Activated T-cell treated with anti-CD3 and anti-CD28 coated beads, Interleukin-2, amount 50 U/mL, for 24 hours (primary cell): ENCODE measurements around the gene EML2.

Source experiments
- DNase-seq: peaks from one replicate; pipeline ENCODE4 v3.0.0-alpha.2; 2020
- H3K27ac Mint-ChIP-seq: 2 replicates; pipeline ENCODE4 v1.8.0; 2020; ENCODE audit warnings: mild to moderate bottlenecking, mixed read lengths
- H3K27me3 Mint-ChIP-seq: 2 replicates; pipeline ENCODE4 v1.8.0; 2020; ENCODE audit warnings: mixed read lengths
- H3K36me3 Mint-ChIP-seq: 2 replicates; pipeline ENCODE4 v1.8.0; 2020; ENCODE audit warnings: low read depth, mixed read lengths
- H3K4me1 Mint-ChIP-seq: 2 replicates; pipeline ENCODE4 v1.8.0; 2020; ENCODE audit warnings: low read depth, mixed read lengths
- H3K4me3 Mint-ChIP-seq: 2 replicates; pipeline ENCODE4 v1.8.0; 2020; ENCODE audit warnings: mild to moderate bottlenecking, moderate library complexity, mixed read lengths
- H3K9me3 Mint-ChIP-seq: 2 replicates; pipeline ENCODE4 v1.8.0; 2020; ENCODE audit warnings: mixed read lengths

EML2 gene

GRCh38 chr19:45613926-45614725 is 25.1 kb downstream of the EML2 start:
- Mint-ChIP-seq H3K27me3 (no peaks in the 10 kb centered on the region), H3K4me3 (peak overlapping the region; percentile 65), H3K27ac (peak overlapping the region; percentile 97), H3K36me3 (peaks cover 92% of the 10 kb centered on the region), H3K4me1 (peaks cover 27% of the 10 kb centered on the region), H3K9me3 (peaks cover 1% of the 10 kb centered on the region)
- peak; percentile 56 for DNase-seq

DNA sequence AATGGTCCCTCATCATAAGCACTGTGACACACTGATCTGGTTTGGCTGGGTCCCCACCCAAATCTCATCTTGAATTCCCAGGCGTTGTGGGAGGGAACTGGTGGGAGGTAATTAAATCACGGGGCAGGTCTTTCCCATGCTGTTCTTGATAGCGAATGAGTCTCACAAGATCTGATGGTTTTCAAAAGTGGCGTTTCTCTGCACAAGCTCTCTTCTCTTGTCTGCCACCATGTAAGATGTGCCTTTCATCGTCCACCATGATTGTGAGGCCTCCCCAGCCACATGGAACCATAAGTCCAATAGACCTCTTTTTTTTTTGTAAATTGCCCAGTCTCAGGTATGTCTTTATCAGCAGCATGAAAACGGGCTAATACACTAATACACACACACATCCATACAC is 30.2 kb downstream of the EML2 start:
- Mint-ChIP-seq H3K4me1 (peaks cover 20% of the 10 kb centered on the region), H3K4me3 (no peak overlapping the region), H3K27me3 (no peaks in the 10 kb centered on the region), H3K36me3 (peaks cover 61% of the 10 kb centered on the region), H3K9me3 (peaks cover 5% of the 10 kb centered on the region), H3K27ac (no peak overlapping the region)
- no peak for DNase-seq

DNA sequence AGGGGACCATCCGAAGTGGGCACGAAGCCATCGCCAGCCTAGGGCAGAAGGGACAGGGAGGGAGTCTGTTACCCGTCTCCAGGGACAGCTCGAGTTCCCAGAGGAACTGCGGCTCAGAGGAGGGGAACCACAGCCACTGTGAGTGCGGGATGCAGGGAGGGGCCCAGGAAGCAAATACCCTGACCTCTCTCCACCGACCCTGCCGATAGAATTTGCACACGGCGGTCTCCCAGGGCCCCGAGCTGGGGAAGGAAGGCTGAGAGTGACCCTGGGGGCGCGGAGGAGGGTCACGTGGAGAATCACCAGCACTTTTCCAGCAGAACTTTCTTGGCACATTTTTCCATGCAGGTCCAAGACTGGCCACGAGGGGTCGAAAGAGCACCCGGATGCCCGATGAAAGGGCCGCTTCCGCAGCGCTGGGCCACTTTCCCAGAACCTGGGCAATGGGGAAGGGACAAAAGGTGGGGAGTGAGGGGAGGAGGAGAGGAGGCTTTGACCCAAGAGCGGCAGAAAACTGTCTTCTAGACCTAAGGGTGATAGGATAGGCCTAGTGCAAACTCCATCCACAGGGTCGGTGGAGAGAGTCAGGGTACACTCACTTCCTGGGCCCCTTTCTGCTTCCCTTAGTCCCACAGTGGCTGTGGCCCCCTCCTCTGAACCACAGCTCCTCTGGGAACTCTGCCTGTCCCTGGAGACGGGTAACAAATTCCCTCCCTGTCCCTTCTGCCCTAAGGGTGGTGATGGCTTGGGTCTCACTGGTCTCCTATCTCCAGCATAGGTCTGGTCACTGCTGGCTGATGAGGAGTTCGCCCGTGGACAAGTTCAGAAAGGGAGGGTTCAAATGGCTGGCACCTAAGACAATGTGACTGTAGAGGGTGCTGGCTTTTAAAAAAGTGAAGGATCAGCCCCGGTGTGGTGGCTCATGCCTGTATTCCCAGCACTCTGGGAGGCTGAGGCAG is 31.8 kb downstream of the EML2 start:
- H3K9me3 Mint-ChIP-seq = peaks cover 5% of the 10 kb centered on the region
- H3K4me1 Mint-ChIP-seq = peaks cover 17% of the 10 kb centered on the region
- H3K4me3 Mint-ChIP-seq = no peak overlapping the region
- DNase-seq = peak; percentile 65
- H3K36me3 Mint-ChIP-seq = peaks cover 46% of the 10 kb centered on the region
- peaks cover 13% of the 10 kb centered on the region for H3K27me3 Mint-ChIP-seq
- peak overlapping the region; percentile 58 for H3K27ac Mint-ChIP-seq

DNA sequence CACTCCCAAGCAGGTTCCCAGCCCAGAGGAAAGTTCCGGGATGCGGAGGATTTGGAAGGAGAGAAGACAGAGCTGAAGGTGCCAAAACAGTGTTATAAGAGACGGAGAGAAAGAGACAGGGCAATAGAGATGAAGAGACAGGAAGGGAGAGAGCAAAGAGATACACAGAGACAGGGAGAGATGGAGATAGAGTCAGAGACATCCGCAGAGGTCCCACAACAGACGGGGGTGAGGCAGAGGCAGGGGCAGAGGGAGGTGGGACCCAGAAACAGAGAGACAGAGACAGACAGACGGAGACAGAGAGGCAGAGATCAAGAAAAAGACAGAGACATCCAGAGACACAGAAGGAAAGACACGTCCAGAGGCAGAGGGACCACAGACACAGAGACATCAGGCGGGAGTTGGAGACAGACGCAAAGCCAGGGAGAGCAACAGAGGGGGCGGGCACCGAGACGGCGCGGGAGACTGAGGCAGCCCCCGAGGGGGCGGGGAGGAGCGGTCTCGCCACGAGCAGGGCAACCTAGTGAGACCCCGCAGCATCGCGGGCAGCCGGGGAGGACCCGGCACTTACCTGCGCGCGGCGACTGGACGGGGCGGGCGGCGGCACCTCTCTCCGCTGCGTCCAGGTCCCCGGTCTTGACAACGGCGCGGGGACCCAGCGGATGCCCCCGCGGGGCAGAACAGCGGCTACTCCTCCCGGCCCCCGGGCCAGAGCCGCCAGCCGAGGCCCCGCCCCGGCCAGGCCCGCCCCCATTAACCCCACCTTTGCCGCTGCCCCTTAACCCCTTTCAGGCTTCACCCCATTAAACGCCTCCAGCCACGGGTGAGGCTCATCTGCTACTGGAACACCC is 37.4 kb downstream of the EML2 start, which contains the start of gene GPR4:
TSS of gene GPR4 (minus strand) at position 689 of the 851 bp plus-strand sequence. CDS start 10,346 bp downstream, outside the sequence.
- peaks cover 32% of the 10 kb centered on the region for H3K4me1 Mint-ChIP-seq
- no peaks in the 10 kb centered on the region for H3K36me3 Mint-ChIP-seq
- peaks cover 67% of the 10 kb centered on the region for H3K27me3 Mint-ChIP-seq
- no peak within 1 kb of the TSS for H3K4me3 Mint-ChIP-seq
- no peak for DNase-seq
- H3K9me3 Mint-ChIP-seq = no peaks in the 10 kb centered on the region
- H3K27ac Mint-ChIP-seq = no peak within 1 kb of the TSS

- Mint-ChIP-seq H3K4me3 (no peak overlapping the region), H3K27me3 (peaks cover 73% of the 10 kb centered on the region), H3K9me3 (no peaks in the 10 kb centered on the region), H3K4me1 (peaks cover 31% of the 10 kb centered on the region), H3K27ac (no peak overlapping the region), H3K36me3 (no peaks in the 10 kb centered on the region)
- no peak for DNase-seq
Measured at GRCh38 chr19:45601115-45601514, 38.1 kb downstream of the EML2 start.

DNA sequence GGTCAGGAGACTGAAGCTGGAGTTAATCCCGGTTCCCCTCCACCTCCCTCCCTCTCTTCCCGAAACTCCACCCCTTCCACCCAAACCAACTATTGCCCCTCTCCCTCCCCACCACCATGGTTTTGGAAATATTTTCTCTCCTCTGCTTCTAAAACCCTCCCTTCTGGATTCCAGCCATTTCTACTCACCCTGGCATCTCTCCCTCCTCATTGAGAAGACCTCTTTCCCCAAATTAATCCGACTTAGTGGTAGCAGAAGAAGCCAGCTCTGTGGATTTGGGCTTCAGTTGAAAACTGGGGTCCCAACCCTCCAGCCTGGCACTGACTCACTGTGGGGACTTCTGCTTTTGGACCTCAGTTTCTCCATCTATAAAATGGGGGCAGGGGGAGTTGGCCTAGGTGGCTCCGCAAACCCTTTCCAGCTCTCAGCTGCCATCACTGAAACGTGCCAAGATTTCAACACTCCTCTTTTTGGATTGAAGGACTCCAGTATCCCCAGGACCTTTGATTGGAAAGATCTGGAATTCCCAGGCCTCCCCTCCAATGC is 38.8 kb downstream of the EML2 start:
- Mint-ChIP-seq H3K27me3 (peaks cover 80% of the 10 kb centered on the region), H3K36me3 (no peaks in the 10 kb centered on the region), H3K4me1 (peaks cover 31% of the 10 kb centered on the region), H3K4me3 (no peak overlapping the region), H3K9me3 (no peaks in the 10 kb centered on the region), H3K27ac (no peak overlapping the region)
- no peak for DNase-seq

DNA sequence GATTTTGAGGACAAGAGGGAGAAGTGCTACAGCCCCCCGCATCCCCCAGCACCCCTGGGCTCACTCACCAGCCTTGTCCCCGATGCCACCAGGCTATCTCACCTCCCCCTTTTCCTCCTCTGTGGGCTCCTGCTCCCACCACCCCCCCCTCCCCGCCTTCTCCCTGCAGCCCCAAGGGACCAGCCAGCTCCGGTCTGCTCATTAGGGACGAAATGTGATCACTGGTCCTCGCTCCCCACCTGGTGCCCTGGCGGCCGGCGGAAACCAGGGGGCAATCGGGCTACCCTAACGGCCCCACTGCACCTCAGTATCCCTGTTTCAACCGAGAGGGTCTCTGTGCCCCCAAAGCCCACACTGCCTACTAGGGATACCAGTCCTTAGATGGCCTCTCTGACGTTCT is 39.9 kb downstream of the EML2 start:
- Mint-ChIP-seq H3K4me1 (peaks cover 31% of the 10 kb centered on the region), H3K27ac (no peak overlapping the region), H3K36me3 (no peaks in the 10 kb centered on the region), H3K9me3 (no peaks in the 10 kb centered on the region), H3K4me3 (no peak overlapping the region), H3K27me3 (peaks cover 85% of the 10 kb centered on the region)
- no peak for DNase-seq

DNA sequence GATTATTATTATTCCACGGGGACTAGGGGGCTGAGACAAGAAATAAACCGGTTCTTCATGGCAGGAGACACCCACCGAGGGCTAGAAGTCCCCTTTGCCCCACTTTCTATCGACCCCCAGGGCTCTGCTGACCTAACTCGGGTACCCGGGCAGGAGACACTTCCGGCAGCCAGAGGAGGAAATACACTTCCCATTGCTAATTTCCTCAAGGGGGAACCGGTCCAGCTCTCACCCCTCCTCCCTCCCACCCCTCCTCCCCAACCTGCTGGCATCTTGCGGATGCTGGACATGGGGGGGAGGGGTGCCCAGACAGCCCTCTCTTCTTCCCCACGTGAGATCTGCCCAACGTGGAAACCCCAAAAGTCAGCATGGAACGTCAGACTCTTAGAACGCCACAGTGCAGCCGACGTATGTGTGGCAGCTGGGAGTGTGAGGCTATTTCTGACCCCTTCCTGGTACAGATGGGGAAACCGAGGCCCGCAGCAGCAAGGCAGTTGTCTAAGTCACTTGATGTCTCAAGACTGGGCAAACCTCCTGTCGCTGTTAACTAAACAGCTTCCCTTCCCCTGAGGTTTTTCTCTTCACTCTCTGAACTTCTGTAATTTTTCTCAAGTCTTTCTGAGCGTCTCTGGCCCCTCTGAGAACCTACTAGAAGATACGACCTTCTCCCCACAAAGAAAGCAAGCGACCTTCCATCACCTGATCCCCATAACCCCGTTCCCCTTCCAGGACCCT is 40.8 kb downstream of the EML2 start:
- Mint-ChIP-seq H3K36me3 (no peaks in the 10 kb centered on the region), H3K27ac (peak overlapping the region; percentile 20), H3K4me3 (peak overlapping the region; percentile 64), H3K4me1 (peaks cover 31% of the 10 kb centered on the region), H3K27me3 (peaks cover 84% of the 10 kb centered on the region), H3K9me3 (no peaks in the 10 kb centered on the region)
- peak; percentile 41 for DNase-seq

- peaks cover 76% of the 10 kb centered on the region for H3K27me3 Mint-ChIP-seq
- no peaks in the 10 kb centered on the region for H3K9me3 Mint-ChIP-seq
- no peaks in the 10 kb centered on the region for H3K36me3 Mint-ChIP-seq
- no peak for DNase-seq
- H3K4me1 Mint-ChIP-seq = peaks cover 30% of the 10 kb centered on the region
- no peak overlapping the region for H3K27ac Mint-ChIP-seq
- H3K4me3 Mint-ChIP-seq = peak overlapping the region; percentile 64
Measured at GRCh38 chr19:45597425-45598111, 41.6 kb downstream of the EML2 start.

DNA sequence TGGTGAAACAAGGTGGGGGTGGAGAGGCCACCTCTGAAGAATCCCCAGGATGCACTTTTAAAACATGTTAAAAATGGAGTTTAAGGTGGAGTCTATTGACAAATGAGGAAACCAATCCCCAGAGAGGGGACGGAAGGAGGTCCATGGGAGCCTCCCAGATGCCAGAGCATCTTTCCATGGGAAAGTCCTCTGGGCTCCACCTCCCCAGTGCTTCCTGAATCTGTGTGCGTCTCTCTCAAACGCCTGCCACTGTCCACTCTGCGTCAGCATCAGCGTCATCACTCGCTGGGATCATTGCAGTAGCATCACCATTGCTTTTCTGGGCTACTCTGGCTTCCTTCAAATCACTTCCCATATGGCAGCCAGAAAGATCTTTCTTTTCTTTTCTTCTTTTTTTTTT is 43.4 kb downstream of the EML2 start:
- Mint-ChIP-seq H3K27me3 (peaks cover 77% of the 10 kb centered on the region), H3K9me3 (no peaks in the 10 kb centered on the region), H3K4me1 (peaks cover 34% of the 10 kb centered on the region), H3K36me3 (no peaks in the 10 kb centered on the region), H3K27ac (no peak overlapping the region), H3K4me3 (no peak overlapping the region)
- DNase-seq = no peak

DNA sequence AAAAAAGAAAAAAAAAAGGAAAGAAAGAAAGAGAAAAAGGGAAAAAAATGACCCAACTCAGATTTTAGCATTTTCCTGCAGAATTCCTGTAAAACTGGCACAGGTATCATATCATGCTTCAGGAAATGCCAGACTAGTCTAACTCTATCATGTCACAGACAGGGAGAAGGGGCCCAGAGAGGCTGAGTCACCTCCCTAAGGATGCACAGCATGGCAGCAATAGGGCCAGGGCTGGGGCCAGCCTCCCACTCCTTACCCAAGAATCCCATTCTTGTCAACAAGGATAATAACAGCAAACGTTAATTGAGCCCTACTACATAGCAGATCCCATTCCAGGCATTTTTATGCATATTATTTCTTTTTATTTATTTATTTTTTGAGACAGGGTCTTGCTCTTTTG is 45.7 kb downstream of the EML2 start:
- no peak overlapping the region for H3K27ac Mint-ChIP-seq
- peaks cover 77% of the 10 kb centered on the region for H3K27me3 Mint-ChIP-seq
- H3K9me3 Mint-ChIP-seq = no peaks in the 10 kb centered on the region
- peaks cover 22% of the 10 kb centered on the region for H3K4me1 Mint-ChIP-seq
- DNase-seq = no peak
- H3K4me3 Mint-ChIP-seq = no peak overlapping the region
- H3K36me3 Mint-ChIP-seq = no peaks in the 10 kb centered on the region

DNA sequence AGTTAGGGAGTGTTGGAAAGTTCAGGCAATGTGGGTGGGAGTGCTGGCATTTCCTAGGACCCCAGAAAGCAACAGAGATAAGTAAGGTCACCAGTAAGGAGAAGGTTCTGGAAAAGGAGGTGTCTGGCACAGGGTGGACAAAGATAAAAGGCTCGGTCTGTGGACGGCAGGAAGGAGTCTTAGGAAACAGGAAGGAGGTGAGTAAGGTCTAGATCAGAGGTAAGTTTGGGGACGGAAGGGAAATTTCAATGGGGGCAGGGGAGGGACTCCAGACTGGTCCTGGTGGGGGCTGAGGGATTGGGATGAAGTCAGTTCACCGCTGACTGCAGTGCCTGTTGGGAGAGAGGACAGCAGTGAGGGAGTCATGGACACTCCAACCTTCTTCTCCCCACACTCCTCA is 46.8 kb downstream of the EML2 start:
- Mint-ChIP-seq H3K4me3 (no peak overlapping the region), H3K27ac (no peak overlapping the region), H3K4me1 (peaks cover 14% of the 10 kb centered on the region), H3K9me3 (no peaks in the 10 kb centered on the region), H3K27me3 (peaks cover 70% of the 10 kb centered on the region), H3K36me3 (no peaks in the 10 kb centered on the region)
- no peak for DNase-seq

- H3K27me3 Mint-ChIP-seq = peaks cover 62% of the 10 kb centered on the region
- H3K36me3 Mint-ChIP-seq = no peaks in the 10 kb centered on the region
- no peak overlapping the region for H3K27ac Mint-ChIP-seq
- H3K4me3 Mint-ChIP-seq = no peak overlapping the region
- no peaks in the 10 kb centered on the region for H3K9me3 Mint-ChIP-seq
- DNase-seq = no peak
- H3K4me1 Mint-ChIP-seq = peaks cover 14% of the 10 kb centered on the region
Measured at GRCh38 chr19:45591638-45592005, 47.6 kb downstream of the EML2 start.
